Heart right ventricle (tissue), 16 donors: ENCODE measurements around the gene EHD3. TPM values are rescaled to one million over a fixed set of nuclear protein-coding genes. Genes with fewer than 3 reads are reported as not detected.
A peak's percentile ranks its signal among the peaks of the same experiment; 100 is the strongest.

ENCODE experiments used
- ATAC-seq, 8 donors: fragments of 200-7000 bp; cut with Tn5 transposase; one replicate each; pipeline ENCODE4 v1.9.1; 2020; ENCODE audit warnings: mild to moderate bottlenecking in 8 of 8, moderate library complexity in 8 of 8, moderate number of reproducible peaks in 1 of 8
- DNase-seq, 2 donors: peaks; one replicate each; pipeline ENCODE4 v3.0.0-alpha.2; 2020
- H3K27ac ChIP-seq, 10 donors: fragments of 200-600 bp; sonication (generic) in 2 of 10; one replicate each; pipeline versions ENCODE4 v1.5.0 to v1.8.0; 2020 to 2022; ENCODE audit warnings: mild to moderate bottlenecking in 3 of 10
- H3K27me3 ChIP-seq, 7 donors: fragments of 200-600 bp; one replicate each; pipeline ENCODE4 v1.8.0; 2021 to 2022; ENCODE audit warnings: mild to moderate bottlenecking in 2 of 7
- H3K36me3 ChIP-seq, 9 donors: fragments of 200-600 bp; sonication (generic) in 1 of 9; one replicate each; pipeline versions ENCODE4 v1.5.0 to v1.8.0; 2020 to 2022; ENCODE audit warnings: mild to moderate bottlenecking in 2 of 9
- H3K4me1 ChIP-seq, 9 donors: fragments of 200-600 bp; sonication (generic) in 1 of 9; one replicate each; pipeline versions ENCODE4 v1.5.0 to v1.8.0; 2020 to 2022; ENCODE audit warnings: mild to moderate bottlenecking in 4 of 9
- H3K4me3 ChIP-seq, 10 donors: fragments of 200-600 bp; sonication (generic) in 2 of 10; one replicate each; pipeline versions ENCODE4 v1.5.0 to v1.8.0; 2020 to 2022; ENCODE audit warnings: mild to moderate bottlenecking in 7 of 10, moderate library complexity in 2 of 10
- H3K9me3 ChIP-seq, 11 donors: fragments of 200-600 bp in 10 of 11; sonication (generic) in 2 of 11; one replicate each; pipeline versions ENCODE4 v1.5.0 to v1.8.0; 2013 to 2022; ENCODE audit warnings: mild to moderate bottlenecking in 2 of 11, control low read depth in 1 of 11, moderate library complexity in 1 of 11
- CTCF ChIP-seq, 9 donors: fragments of 200-600 bp; sonication (generic) in 2 of 9; IDR thresholded peaks; one replicate each; pipeline versions ENCODE4 v1.5.0 to v1.8.0; 2021 to 2022; ENCODE audit warnings: antibody characterized with exemption in 9 of 9, mild to moderate bottlenecking in 5 of 9, moderate library complexity in 1 of 9
- WGBS, 2 donors: extraction: QIAGEN DNeasy Blood & Tissue Kit; methylation state at CpG; one replicate each; pipeline ENCODE4 v1.1.7; 2013; ENCODE audit warnings: inconsistent platforms in 1 of 2; 5-methylcytosine and 5-hydroxymethylcytosine counted together
- intact Hi-C, 10 donors: fragments of 100-400 bp; cut with DNase I; formaldehyde crosslinking; loops; one replicate each; pipeline versions ENCODE4 v1.11.1 to v1.14.2; 2022
- polyA plus RNA-seq, 2 donors: library from polyadenylated mRNA; stranded (reverse); fragments of 200-250 nt; gene quantifications; one replicate each; pipeline ENCODE4 v1.2.3, GENCODE V29; 2013
- total RNA-seq, 10 donors: library from RNA; stranded (reverse); fragmentation: NEBNext Ultra II Directional in 3 of 10; extraction: Animal tissue kit (Norgen Biotek cat#: 25700) in 3 of 10; gene quantifications; one replicate each; pipeline versions ENCODE4 v1.2.1 to v1.2.4, GENCODE V29; 2021 to 2023
- donor health status: Arrhythmogenic right ventricular cardiomyopathy.
- donor health status: ischemic (EF 13 %, LVEDD 7.1; RV severe dilation, severe dysfunction).
- donor health status: healthy with polysubstance abuse.
- donor health status: DM: no; HTN: yes; CAD: no.
- donor health status: DM: no; HTN: no; CAD: no.
- donor health status: ischemic (EF 25% LVEDD 6.9; RV normal size, moderate dysfunction).
- donor health status: ischemic (EF 25% LVEDD 5.7; RV mildly dilated, moderate dysfunction).
- donor health status: healthy.
- donor health status: DM: yes; HTN: yes; CAD: no.
- donor health status: Ischemic cardiomyopathy.
- donor health status: ischemic (EF 35%, LVEDD 5.7; RV mildly dilated, moderate dysfunction).
- donor health status: nonischemic (EF 11% LVEDD 7.7; RV severe dilation, severe dysfunction).
- donor health status: DM: yes; HTN: yes; CAD: no.
- donor health status: PGD.
- donor health status: ischemic (EF 29% LVEDD 5.4; RV normal size, mild dysfunction).
- donor health status: nonischemic (EF 23%, LVEDD 6.1; RV moderate dilation, normal function).

Gene EHD3
- total and polyA plus RNA-seq, 12 donors, result 5.3 to 40.9 (median 24.3) TPM

DNA sequence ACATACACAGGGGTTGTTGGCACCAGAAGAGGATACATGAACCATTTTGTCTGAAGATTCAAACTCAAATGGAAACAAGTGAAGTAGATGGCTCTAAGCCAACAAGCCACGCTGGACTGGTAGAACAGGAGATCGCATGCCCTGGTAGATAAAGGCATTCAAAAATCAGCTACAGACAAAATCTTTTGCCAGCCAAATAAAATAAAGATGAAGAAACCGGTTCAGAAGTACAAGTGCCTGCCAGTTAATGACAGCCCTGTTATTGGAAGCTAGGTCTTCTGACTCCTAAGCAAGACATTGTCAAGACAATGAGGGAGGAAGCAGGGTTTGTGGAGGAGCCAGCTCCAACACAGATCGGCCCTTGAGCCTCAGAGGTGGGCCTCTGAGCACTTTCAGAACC is 52.3 kb downstream of the EHD3 start:
- no peaks in the 10 kb centered on the region for H3K9me3 ChIP-seq
- no peak overlapping the region for H3K27ac ChIP-seq
- intact Hi-C loops, result loop anchor here in 1 of 10 donors (5.0 kb wide), 1 partner anchor 54 kb away; the partner anchor contains the start of gene EHD3
- DNase-seq (no peak), ATAC-seq (no peak)
- TF ChIP-seq CTCF (IDR thresholded peaks at IDR 0.05), result no peak
- H3K27me3 ChIP-seq, result no peaks in the 10 kb centered on the region
- WGBS, 2 donors, result 52 to 63% methylated on average over 4 of the region's 4 CpGs
- no peak overlapping the region for H3K4me3 ChIP-seq
- peaks cover 0 to 20% (median 4%) of the 10 kb centered on the region in 9 donors for H3K4me1 ChIP-seq
- no peaks in the 10 kb centered on the region for H3K36me3 ChIP-seq

DNA sequence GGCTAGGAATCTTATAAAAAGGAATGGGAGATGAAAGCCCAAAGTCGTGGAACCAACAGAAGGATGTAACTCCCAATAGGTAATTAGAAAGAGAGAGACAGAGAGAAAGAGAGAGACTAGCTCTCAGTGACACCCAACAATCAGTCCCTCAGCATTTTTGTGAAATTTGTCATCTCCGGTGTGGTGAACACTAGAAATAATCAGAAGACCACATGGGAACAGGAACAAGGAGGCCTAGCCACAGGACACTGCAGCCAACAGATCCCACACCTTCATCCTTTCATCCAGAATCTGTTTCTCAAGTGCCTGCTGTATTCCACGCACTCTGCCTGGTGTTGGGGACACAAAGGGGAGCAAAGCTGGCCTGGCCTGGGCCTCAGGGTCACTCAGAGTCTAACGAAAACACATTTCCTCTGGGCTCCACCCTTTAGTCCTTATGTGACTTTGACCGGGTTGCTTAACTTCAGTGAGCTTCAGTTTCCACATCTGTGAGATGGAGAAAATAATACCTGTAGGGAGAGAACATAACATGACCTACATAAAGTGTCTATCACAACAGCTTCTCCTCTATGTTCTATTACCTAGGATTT is 53.1 kb downstream of the EHD3 start:
- H3K27me3 ChIP-seq, result no peaks in the 10 kb centered on the region
- DNase-seq (no peak), ATAC-seq (no peak)
- H3K4me3 ChIP-seq, result no peak overlapping the region
- H3K9me3 ChIP-seq, result no peaks in the 10 kb centered on the region
- no peak for TF ChIP-seq CTCF (IDR thresholded peaks at IDR 0.05)
- H3K36me3 ChIP-seq, result no peaks in the 10 kb centered on the region
- intact Hi-C loops, result loop anchor here in 1 of 10 donors (5.0 kb wide), 1 partner anchor 55 kb away; the partner anchor contains the start of gene EHD3
- no peak overlapping the region for H3K27ac ChIP-seq
- H3K4me1 ChIP-seq, result peaks cover 0 to 20% (median 4%) of the 10 kb centered on the region in 9 donors
- WGBS, 2 donors, result 67 to 82% methylated on average over 5 of the region's 5 CpGs

DNA sequence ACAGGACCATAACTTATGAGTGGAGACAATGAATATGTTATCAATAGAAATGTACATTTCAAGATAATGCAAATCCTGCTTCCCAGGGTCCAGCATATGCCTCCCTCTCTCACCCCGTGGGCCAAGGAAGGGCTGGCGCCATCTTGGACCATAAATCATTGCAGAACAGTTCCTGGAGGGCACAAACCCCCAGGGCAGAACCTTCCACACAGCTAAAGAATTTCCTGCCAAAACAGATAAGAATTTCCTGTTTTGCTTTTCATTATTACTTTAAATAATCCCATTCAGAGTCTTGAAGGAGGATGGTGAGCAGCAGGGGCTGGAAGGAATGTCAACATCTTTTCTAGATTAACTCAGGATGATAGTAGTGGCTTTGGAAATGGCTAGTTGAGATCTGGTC is 53.7 kb downstream of the EHD3 start:
- H3K9me3 ChIP-seq, result no peaks in the 10 kb centered on the region
- H3K27me3 ChIP-seq, result no peaks in the 10 kb centered on the region
- peaks cover 0 to 15% (median 4%) of the 10 kb centered on the region in 9 donors for H3K4me1 ChIP-seq
- 52 to 60% methylated on average over 2 of the region's 2 CpGs for WGBS, 2 donors
- no peak for DNase-seq
- TF ChIP-seq CTCF (IDR thresholded peaks at IDR 0.05), result no peak
- no peak for ATAC-seq
- no peak overlapping the region for H3K4me3 ChIP-seq
- no peak overlapping the region for H3K27ac ChIP-seq
- intact Hi-C loops, result loop anchor here in 1 of 10 donors (5.0 kb wide), 1 partner anchor 55 kb away; the partner anchor contains the start of gene EHD3
- H3K36me3 ChIP-seq, result no peaks in the 10 kb centered on the region

GRCh38 chr2:31294196-31294595 is 60.2 kb downstream of the EHD3 start:
- no peak for TF ChIP-seq CTCF (IDR thresholded peaks at IDR 0.05)
- Histone ChIP-seq H3K9me3 (no peaks in the 10 kb centered on the region), H3K36me3 (no peaks in the 10 kb centered on the region), H3K27me3 (no peaks in the 10 kb centered on the region), H3K4me3 (no peak overlapping the region), H3K4me1 (peaks cover 6 to 44% (median 26%) of the 10 kb centered on the region in 9 donors), H3K27ac (no peak overlapping the region)
- peak in 1 of 8 donors; percentile 54 for ATAC-seq
- intact Hi-C loops, result no loop called here
- no peak for DNase-seq
- 72 to 77% methylated on average over 1 of the region's 1 CpG for WGBS, 2 donors
